ENCODE data around the gene CCDC47.

CCDC47 gene

DNA sequence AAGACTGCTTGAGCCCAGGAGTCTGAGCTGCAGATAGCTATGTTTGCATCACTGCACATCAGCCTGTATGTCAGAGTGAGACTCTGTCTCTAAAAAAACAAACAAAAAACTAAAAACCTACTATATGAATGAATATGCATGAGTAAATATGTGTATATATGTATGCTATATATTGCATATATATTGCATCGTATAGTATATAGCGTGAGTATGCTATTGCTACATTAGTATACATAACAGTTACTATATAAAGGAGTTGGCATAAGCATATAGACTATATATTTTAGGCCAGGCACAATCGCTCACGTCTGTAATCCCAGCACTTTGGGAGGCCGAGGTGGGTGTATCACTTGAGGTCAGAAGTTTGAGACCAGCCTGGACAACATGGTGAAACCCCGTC is 16.7 kb upstream of the CCDC47 start:
- H3K36me3 ChIP-seq (ENCODE audit: control insufficient read depth, low read length): peaks cover 95% of the 10 kb centered on the region
- H3K27ac ChIP-seq (ENCODE audit: low read depth, low read length): no peak overlapping the region
- H3K79me2 ChIP-seq (ENCODE audit: control insufficient read depth, low read length): peaks cover 90% of the 10 kb centered on the region
- H3K9me3 ChIP-seq (ENCODE audit: control insufficient read depth, insufficient read depth, low read length): no peaks in the 10 kb centered on the region
- H3F3A ChIP-seq (ENCODE audit: control insufficient read depth, insufficient read depth): 0 out of 2 replicates have a peak, but pooled peaks cover 3% of the 10 kb centered on the region
- no peaks in the 10 kb centered on the region for H3K4me1 ChIP-seq (ENCODE audit: control insufficient read depth, low read length)
- H3K9me2 ChIP-seq (replicated peaks; ENCODE audit: control insufficient read depth, low read length): no peaks in the 10 kb centered on the region
- peaks cover 7% of the 10 kb centered on the region; the same call in 1 of the 2 replicates for H4K20me1 ChIP-seq (ENCODE audit: control insufficient read depth, insufficient read depth, low read depth, low read length)
- TF ChIP-seq, protein P1, sequence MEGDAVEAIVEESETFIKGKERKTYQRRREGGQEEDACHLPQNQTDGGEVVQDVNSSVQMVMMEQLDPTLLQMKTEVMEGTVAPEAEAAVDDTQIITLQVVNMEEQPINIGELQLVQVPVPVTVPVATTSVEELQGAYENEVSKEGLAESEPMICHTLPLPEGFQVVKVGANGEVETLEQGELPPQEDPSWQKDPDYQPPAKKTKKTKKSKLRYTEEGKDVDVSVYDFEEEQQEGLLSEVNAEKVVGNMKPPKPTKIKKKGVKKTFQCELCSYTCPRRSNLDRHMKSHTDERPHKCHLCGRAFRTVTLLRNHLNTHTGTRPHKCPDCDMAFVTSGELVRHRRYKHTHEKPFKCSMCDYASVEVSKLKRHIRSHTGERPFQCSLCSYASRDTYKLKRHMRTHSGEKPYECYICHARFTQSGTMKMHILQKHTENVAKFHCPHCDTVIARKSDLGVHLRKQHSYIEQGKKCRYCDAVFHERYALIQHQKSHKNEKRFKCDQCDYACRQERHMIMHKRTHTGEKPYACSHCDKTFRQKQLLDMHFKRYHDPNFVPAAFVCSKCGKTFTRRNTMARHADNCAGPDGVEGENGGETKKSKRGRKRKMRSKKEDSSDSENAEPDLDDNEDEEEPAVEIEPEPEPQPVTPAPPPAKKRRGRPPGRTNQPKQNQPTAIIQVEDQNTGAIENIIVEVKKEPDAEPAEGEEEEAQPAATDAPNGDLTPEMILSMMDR (IDR thresholded peaks at IDR 0.05; ENCODE audit: low read depth, low read length, poor library complexity, severe bottlenecking): no peak
- TF ChIP-seq EZH2phosphoT487 (IDR thresholded peaks at IDR 0.05; ENCODE audit: borderline replicate concordance, low read length): no peak
- H3K27me3 ChIP-seq (ENCODE audit: control insufficient read depth, low read length): no peaks in the 10 kb centered on the region
- H3K4me3 ChIP-seq (ENCODE audit: low read length): no peak overlapping the region
- no peak overlapping the region for H3K4me2 ChIP-seq (ENCODE audit: low read length)

DNA sequence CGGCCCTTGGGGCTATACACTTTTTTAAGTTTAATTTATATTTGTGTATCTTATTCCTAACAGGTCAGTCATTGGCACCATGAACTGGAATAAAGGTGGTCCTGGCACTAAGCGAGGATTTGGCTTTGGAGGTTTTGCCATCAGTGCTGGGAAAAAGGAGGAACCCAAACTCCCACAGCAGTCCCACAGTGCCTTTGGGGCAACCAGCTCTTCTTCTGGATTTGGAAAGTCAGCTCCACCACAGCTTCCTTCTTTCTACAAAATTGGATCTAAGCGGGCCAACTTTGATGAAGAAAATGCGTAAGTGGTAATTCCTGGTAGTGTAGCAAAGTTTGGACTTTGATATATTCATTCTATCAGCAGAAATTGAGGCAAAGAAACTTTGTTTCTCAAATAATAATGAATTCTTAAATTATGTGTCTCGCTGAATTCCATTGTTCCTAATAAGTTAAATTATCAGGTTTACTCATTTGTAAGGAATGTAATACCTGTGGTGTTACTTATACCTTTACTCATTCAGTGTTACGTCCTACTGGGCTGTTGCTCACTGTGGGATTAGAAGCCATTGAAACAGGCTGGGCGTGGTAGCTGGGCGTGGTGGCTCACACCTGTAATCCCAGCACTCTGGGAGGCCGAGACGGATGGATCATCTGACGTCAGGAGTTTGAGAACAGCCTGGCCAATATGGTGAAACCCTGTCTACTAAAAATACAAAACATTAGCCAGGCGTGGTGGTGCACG is 13.7 kb upstream of the CCDC47 start:
- no peak overlapping the region for H3K4me2 ChIP-seq (ENCODE audit: low read length)
- no peaks in the 10 kb centered on the region for H3K9me2 ChIP-seq (replicated peaks; ENCODE audit: control insufficient read depth, low read length)
- H3K4me3 ChIP-seq (ENCODE audit: low read length): no peak overlapping the region
- no peak overlapping the region for H3K27ac ChIP-seq (ENCODE audit: low read depth, low read length)
- peaks cover 3% of the 10 kb centered on the region for H3K4me1 ChIP-seq (ENCODE audit: control insufficient read depth, low read length)
- peaks cover 96% of the 10 kb centered on the region for H3K79me2 ChIP-seq (ENCODE audit: control insufficient read depth, low read length)
- H3K27me3 ChIP-seq (ENCODE audit: control insufficient read depth, low read length): no peaks in the 10 kb centered on the region
- H3F3A ChIP-seq (ENCODE audit: control insufficient read depth, insufficient read depth): 0 out of 2 replicates have a peak, but pooled peaks cover 5% of the 10 kb centered on the region
- TF ChIP-seq EZH2phosphoT487 (IDR thresholded peaks at IDR 0.05; ENCODE audit: borderline replicate concordance, low read length): no peak
- TF ChIP-seq, protein P1 (IDR thresholded peaks at IDR 0.05; ENCODE audit: low read depth, low read length, poor library complexity, severe bottlenecking): no peak
- H4K20me1 ChIP-seq (ENCODE audit: control insufficient read depth, insufficient read depth, low read depth, low read length): peaks cover 18% of the 10 kb centered on the region
- H3K36me3 ChIP-seq (ENCODE audit: control insufficient read depth, low read length): peaks cover 97% of the 10 kb centered on the region
- H3K9me3 ChIP-seq (ENCODE audit: control insufficient read depth, insufficient read depth, low read length): no peaks in the 10 kb centered on the region

DNA sequence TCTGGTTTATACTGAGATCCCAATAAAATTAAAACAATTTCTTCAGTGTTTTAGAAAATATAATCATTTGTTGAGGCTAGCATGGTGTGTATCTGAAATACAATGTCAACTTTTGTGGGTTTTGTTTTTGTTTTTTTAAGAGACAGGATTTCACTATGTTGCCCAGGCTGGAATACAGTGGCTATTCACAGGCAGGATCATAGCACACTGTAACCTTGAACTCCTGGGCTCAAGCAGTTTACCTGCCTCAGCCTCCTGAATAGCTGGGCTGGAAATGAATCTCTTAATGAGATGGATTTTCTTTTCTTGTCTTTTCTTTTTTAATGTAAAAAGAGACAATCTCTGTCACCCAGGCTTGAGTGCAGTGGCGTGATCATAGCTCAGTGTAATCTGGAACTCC is 12.7 kb upstream of the CCDC47 start:
- peaks cover 94% of the 10 kb centered on the region for H3K36me3 ChIP-seq (ENCODE audit: control insufficient read depth, low read length)

More for the DNA sequence above, 12.7 kb upstream of the CCDC47 start:
- no peaks in the 10 kb centered on the region for H3K9me2 ChIP-seq (replicated peaks; ENCODE audit: control insufficient read depth, low read length)
- H3K4me1 ChIP-seq (ENCODE audit: control insufficient read depth, low read length): peaks cover 9% of the 10 kb centered on the region
- TF ChIP-seq, protein P1 (IDR thresholded peaks at IDR 0.05; ENCODE audit: low read depth, low read length, poor library complexity, severe bottlenecking): no peak
- TF ChIP-seq EZH2phosphoT487 (IDR thresholded peaks at IDR 0.05; ENCODE audit: borderline replicate concordance, low read length): no peak
- H3K27me3 ChIP-seq (ENCODE audit: control insufficient read depth, low read length): no peaks in the 10 kb centered on the region
- 0 out of 2 replicates have a peak, but pooled peaks cover 5% of the 10 kb centered on the region for H3F3A ChIP-seq (ENCODE audit: control insufficient read depth, insufficient read depth)
- peaks cover 95% of the 10 kb centered on the region for H3K79me2 ChIP-seq (ENCODE audit: control insufficient read depth, low read length)
- no peaks in the 10 kb centered on the region for H3K9me3 ChIP-seq (ENCODE audit: control insufficient read depth, insufficient read depth, low read length)
- H3K27ac ChIP-seq (ENCODE audit: low read depth, low read length): no peak overlapping the region
- no peak overlapping the region for H3K4me3 ChIP-seq (ENCODE audit: low read length)
- no peak overlapping the region for H3K4me2 ChIP-seq (ENCODE audit: low read length)
- peaks cover 18% of the 10 kb centered on the region for H4K20me1 ChIP-seq (ENCODE audit: control insufficient read depth, insufficient read depth, low read depth, low read length)

Data from DOHH2 (cell line).